Measurements from ENCODE around the gene TNNC1. TPM values are rescaled to one million over a fixed set of nuclear protein-coding genes. Genes with fewer than 3 reads are reported as not detected.

TNNC1 gene
- total RNA-seq: not detected in 2 replicates

GRCh38 chr3:52453496-52454249 is at the start of gene TNNC1:
Gene TNNC1 (minus strand): TSS chr3:52454041. CDS start chr3:52454015, 26 bp downstream.

GRCh38 chr3:52494886-52495495 is 41.1 kb upstream of the TNNC1 start, which contains the start of gene STAB1:
Gene STAB1 (plus strand): TSS chr3:52495338. CDS start chr3:52495414, 76 bp downstream.

GRCh38 chr3:52455283-52456168 is 1.7 kb upstream of the TNNC1 start, which contains the start of gene NISCH:
Gene NISCH (plus strand): TSS chr3:52455604. CDS start chr3:52455642, 38 bp downstream.

GRCh38 chr3:52444860-52445793 is 8.7 kb downstream of the TNNC1 start, which contains the start of gene SEMA3G:
Gene SEMA3G (minus strand): TSS chr3:52445103. CDS start chr3:52445027, 76 bp downstream.

Other genes starting within 250 kb of the TNNC1 start
- gene TLR9, start 228.4 kb downstream of the TNNC1 start, total RNA-seq: not detected in 2 replicates
- 228 and 236 TPM in 2 replicates for gene TWF2, start 214.9 kb downstream of the TNNC1 start, total RNA-seq
- gene PPM1M, start 208.3 kb downstream of the TNNC1 start, total RNA-seq: 22.7 and 27.7 TPM in 2 replicates
- 45.3 and 48.7 TPM in 2 replicates for gene WDR82, start 175.4 kb downstream of the TNNC1 start, total RNA-seq
- 13.1 and 21.9 TPM in 2 replicates for gene GLYCTK, start 166.2 kb downstream of the TNNC1 start, total RNA-seq
- gene DNAH1, start 137.7 kb downstream of the TNNC1 start, total RNA-seq: 0.71 and 1.7 TPM in 2 replicates
- 64.2 and 69.8 TPM in 2 replicates for gene BAP1, start 44.0 kb downstream of the TNNC1 start, total RNA-seq
- gene PHF7, start 43.4 kb downstream of the TNNC1 start, total RNA-seq: 4.3 and 4.6 TPM in 2 replicates
- not detected in 2 replicates for gene SEMA3G, start 8.9 kb downstream of the TNNC1 start, total RNA-seq
- gene NISCH, start 1.6 kb upstream of the TNNC1 start, total RNA-seq: 26.5 and 34.7 TPM in 2 replicates
- gene STAB1, start 41.3 kb upstream of the TNNC1 start, total RNA-seq: 0.86 and 1.9 TPM in 2 replicates
- 205 and 221 TPM in 2 replicates for gene NT5DC2, start 79.8 kb upstream of the TNNC1 start, total RNA-seq
- gene UQCC5, start 82.6 kb upstream of the TNNC1 start, total RNA-seq: 1.4 and 3.5 TPM in 2 replicates
- 22.5 and 28.5 TPM in 2 replicates for gene PBRM1, start 231.9 kb upstream of the TNNC1 start, total RNA-seq
- gene GNL3, start 232.0 kb upstream of the TNNC1 start, total RNA-seq: 94.5 and 114 TPM in 2 replicates